Fibroblast of skin of right quadriceps (primary cell): Measurements from ENCODE around the gene KCNMB4.
"Not testable (repeated sequence)": the region's sequence is repeated elsewhere in the genome, so short reads cannot be mapped to it uniquely, and the experiment has no call there.

Experiments used
- DNase-seq: peaks from one replicate; pipeline ENCODE4 v3.0.0-alpha.2; 2013

Gene KCNMB4

DNA sequence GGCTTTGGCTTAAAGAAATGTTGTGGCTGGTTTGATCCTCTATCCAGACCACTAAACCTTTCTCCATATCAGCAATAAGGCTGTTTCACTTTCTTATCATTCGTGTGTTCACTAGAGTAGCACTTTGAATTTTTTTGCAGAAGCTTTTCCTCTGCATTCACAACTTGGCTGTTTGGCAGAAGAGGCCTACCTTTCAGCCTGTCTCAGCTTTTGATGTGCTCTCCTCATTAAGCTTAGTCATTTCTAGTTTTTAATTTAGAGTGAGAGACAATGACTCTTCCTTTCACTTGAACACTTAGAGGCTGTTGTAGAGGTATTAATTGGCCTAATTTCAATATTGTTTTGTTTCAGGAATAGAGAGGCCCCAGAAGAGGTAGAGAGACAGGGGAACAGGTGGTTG is 13.8 kb downstream of the KCNMB4 start:
- DNase-seq: no peak

DNA sequence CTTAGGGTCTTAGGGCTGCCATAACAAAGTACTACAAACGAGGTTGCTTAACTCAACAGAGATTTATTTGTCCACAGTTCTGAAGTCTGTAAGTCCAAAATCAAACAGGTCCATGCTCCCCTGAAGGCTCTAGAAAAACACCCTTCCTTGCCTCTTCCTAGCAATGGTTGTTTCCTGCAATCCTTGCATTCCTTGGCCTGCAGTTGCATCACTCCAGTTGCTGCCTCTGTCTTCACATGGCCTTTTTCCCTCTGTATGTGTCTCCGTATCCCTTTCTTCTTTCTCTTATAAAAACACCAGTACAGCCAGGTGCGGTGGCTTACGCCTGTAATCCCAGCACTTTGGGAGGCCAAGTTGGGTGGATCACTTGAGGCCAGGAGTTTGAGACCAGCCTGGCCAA is 17.4 kb downstream of the KCNMB4 start:
- DNase-seq: peak; percentile 25

GRCh38 chr12:70383886-70384285 is 17.8 kb downstream of the KCNMB4 start:
- no peak for DNase-seq

DNA sequence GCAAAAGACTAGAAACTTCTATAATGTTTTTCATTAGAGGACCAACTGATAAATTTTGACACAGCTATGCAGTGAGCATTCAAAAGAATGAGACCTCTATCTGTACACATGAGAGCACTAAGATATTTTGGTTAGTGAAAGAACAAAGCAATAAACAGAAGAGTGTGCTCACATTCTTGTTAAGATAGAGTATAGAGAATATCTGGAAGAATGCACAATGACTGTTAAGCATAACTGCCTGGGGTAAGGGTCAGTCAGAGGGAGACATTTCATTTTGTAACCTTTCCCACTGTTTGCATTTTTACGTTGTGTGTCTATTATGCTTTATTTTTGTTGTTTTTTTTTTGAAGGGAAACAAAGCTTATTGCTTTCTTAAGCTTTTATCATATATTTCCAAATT is 20.7 kb downstream of the KCNMB4 start:
- no peak for DNase-seq

DNA sequence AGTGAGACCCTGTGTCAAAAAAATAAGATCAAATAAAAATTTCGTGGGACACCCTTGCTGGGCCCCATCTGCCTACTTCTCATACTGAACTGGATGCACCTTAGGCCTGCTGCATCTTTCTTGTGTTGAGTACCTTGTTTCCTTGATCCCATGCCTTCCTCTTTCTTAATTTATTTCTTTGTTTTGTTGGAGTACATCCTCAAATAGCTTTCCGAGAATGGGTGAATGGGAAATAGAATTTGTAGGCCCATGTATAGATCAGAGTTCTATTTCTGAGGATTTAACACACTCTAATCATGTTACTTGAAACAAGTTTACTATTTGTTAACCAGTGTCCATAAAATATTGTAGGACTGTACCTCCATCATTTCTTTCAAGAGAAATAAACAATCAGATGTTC is 23.6 kb downstream of the KCNMB4 start:
- no peak for DNase-seq

- DNase-seq: not testable (repeated sequence)
Observed at GRCh38 chr12:70392631-70393030, 26.5 kb downstream of the KCNMB4 start.

DNA sequence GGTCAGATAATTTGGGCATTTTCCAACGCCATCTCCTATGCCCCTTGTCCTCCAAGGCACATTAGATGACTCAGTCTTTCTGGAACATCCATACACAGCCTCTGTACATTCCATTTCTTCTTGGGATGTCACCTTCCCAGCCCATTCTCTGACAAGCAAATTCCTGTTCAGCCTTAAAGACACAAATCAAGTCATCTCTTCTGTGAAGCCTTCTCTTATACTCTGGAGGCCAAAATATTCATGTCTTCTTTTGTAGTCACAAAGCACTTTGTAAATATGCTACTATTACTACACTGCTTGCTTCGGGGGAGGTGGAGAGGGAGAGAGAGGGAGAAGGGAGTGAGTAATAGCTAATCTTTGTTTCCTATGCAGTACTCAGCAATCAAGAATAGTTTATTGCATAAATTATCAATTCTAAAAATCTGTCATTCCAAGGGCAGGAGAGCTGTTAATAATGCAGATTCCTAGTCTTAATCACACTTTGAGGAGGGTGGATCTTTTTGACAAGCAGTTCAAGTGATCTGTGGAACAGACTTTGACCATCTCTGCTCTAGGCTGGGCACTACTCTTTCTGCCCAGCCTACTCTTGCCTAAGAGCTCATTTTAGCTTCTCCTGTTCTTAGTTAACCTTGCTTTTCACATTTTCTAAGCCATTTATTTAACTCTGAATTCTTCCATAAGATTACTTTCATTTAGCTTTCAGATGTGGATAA is 27.9 kb downstream of the KCNMB4 start:
- DNase-seq: peak; percentile 86

- no peak for DNase-seq
Observed at GRCh38 chr12:70398002-70398401, 31.9 kb downstream of the KCNMB4 start.

- no peak for DNase-seq
Observed at GRCh38 chr12:70398862-70399261, 32.8 kb downstream of the KCNMB4 start.

- DNase-seq: no peak
Observed at GRCh38 chr12:70399311-70399710, 33.2 kb downstream of the KCNMB4 start.

DNA sequence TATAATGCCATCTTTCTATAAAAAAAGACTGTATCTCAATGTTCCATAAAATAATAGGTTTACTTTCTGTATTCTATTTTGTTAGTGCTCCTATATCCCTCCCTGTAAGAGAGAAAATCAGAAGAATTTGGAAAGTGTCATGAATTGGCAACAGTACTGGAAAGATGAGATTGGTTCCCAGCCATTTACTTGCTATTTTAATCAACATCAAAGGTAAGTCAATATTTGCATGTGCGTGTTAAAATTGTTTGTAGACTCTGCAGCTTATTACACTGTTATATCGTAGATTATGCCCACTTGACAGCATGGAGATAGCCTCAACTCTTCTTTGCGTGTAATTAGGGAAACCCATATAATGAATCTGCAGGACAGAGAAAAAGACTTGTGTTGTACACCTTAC is 34.0 kb downstream of the KCNMB4 start:
- no peak for DNase-seq

GRCh38 chr12:70402597-70402996 is 36.5 kb downstream of the KCNMB4 start:
- no peak for DNase-seq

GRCh38 chr12:70403826-70404225 is 37.7 kb downstream of the KCNMB4 start:
- no peak for DNase-seq

DNA sequence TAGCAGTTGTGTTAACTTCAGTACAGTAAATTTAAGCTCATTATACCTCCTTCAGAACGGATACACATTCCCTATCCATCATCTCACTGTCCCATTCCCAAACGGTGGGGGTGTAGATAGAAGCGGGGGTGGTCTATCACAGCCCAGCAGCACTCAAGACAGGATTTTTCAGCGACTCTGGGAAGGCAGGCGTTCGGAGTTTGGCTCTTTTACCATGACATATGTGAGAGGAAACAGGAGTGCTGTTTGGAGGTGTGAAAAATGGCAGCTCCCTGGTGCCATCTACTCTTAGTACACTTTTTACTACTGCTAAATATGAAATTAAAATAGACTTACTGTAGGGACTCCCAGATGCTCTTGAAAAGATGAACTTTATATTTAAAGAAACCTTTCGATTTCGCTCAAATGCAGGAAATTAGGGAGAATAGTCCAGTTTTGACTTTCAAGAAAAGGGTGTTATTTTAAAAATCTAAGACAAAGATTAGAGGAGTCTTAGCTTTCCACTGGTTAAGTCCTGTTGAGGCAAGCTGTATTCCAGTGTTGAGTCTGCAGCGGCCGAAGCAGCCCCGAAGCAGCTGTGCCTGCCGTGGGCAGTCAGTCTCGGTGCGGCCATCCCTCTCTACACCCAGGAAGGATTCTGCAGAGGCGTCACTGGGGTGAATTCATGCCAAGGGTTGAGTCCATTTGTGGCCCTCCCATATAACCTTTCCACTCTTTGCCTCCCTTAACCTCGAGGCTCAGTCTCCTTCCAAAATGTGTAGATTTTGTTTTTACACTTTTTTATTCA is 42.1 kb downstream of the KCNMB4 start:
- no peak for DNase-seq

DNA sequence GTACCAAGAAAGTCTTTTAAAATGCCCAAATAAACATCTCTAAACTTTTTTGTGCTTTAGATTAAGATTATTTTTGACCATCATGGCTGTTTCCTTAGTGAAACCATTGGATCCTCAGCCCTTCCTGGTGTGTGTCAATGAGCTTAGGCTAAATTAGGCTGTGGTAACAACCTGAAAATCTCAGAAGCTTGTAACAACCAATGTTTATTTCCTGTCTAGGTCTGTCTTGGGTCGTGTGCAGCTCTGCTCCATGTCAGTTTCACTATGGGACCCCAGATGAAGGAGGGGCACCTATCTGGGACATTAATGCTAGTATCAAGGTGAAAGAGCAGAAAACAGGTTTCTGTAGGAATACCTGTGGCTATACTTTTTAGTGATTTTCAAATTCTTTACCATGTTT is 49.9 kb downstream of the KCNMB4 start:
- no peak for DNase-seq

- no peak for DNase-seq
Observed at GRCh38 chr12:70417121-70417520, 51.0 kb downstream of the KCNMB4 start.

DNA sequence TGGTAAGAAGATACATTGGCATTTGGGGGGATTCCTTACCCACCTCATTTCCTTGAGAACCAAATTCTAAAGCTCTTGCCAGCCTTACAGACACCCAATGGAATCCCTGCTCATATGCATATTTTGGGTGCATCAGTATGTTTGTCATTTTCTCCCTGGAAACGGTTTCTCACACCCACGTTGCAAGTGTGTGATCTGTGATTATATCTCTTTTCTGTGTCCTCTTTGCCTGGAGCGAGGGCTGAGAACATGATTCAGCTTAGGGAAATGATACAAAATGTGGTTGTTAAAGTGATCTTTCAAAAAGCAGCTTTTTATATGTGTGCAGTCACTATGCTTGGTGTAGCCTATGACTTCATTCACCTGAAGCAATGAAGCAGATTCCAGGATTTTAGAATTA is 52.0 kb downstream of the KCNMB4 start:
- no peak for DNase-seq

GRCh38 chr12:70422631-70423030 is 56.5 kb downstream of the KCNMB4 start:
- no peak for DNase-seq

GRCh38 chr12:70426620-70427019 is 60.5 kb downstream of the KCNMB4 start:
- DNase-seq: no peak

DNA sequence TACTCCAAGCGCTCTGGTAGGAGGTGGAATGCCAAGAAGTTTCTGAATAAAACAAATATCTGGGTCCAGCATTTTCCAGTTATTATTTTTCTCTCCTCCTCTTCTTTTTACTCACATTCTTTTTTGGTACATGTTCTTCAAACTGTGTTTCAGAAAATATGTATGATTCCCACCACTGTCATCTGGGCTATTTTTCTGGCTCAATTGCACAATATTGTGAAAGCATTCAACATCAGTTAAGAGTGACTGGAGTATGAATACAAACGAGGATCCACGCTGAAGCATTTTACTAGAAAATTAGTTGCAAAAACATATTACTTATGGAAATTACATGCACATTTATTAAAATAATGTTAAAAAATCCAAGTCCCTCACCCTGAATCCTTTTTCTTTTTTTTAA is 61.5 kb downstream of the KCNMB4 start:
- DNase-seq: peak; percentile 29

DNA sequence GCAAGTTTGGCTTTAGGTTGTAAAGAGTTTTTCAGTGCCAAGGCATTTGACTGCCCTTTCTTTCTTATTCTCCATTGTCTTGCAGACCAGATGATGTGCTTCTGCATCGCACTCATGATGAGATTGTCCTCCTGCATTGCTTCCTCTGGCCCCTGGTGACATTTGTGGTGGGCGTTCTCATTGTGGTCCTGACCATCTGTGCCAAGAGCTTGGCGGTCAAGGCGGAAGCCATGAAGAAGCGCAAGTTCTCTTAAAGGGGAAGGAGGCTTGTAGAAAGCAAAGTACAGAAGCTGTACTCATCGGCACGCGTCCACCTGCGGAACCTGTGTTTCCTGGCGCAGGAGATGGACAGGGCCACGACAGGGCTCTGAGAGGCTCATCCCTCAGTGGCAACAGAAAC is 64.3 kb downstream of the KCNMB4 start:
- no peak for DNase-seq

DNA sequence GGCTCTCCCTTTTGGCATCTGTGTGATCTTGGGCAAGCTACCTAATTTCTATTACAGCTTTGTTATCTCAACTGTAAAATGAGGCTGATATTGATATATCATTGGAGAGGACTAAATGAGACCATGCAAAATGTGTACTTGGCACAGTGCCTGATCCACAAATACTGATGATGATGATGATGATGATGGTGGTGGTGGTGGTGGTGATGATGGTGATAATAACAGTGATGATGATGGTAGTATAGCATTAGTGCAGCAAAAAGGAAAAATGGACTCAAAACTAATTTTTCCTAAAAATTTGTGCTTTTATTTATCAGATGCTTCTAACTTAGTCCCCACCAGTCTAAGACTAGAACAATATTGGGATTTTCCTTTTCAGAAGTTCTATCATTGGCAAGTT is 70.7 kb downstream of the KCNMB4 start:
- DNase-seq: no peak

GRCh38 chr12:70443062-70443673 is 77.1 kb downstream of the KCNMB4 start:
- DNase-seq: peak; percentile 38

GRCh38 chr12:70444903-70445302 is 78.8 kb downstream of the KCNMB4 start:
- no peak for DNase-seq
